WTC11 (cell line): ENCODE results near the gene ACTN1. TPM values are rescaled to one million over a fixed set of nuclear protein-coding genes. Genes with fewer than 3 reads are reported as not detected.
A peak's percentile ranks its signal among the peaks of the same experiment; 100 is the strongest.

Source experiments
- AR ChIP-seq: fragments of 250-450 bp; sonication (Bioruptor Pico); IDR thresholded peaks from 2 replicates; pipeline ENCODE4 v1.9.0; 2021; ENCODE audit warnings: mild to moderate bottlenecking
- ARID4B ChIP-seq: sonication (generic); formaldehyde crosslinking; IDR thresholded peaks from 2 replicates; pipeline ENCODE4 v1.8.0; 2023; ENCODE audit warnings: missing genetic modification reagents, mild to moderate bottlenecking, borderline replicate concordance
- ATF6 ChIP-seq: sonication (generic); formaldehyde crosslinking; IDR thresholded peaks from 2 replicates; pipeline ENCODE4 v1.8.1; 2023; ENCODE audit warnings: mild to moderate bottlenecking, missing genetic modification reagents
- CREB1 ChIP-seq: sonication (generic); formaldehyde crosslinking; IDR thresholded peaks from 2 replicates; pipeline ENCODE4 v1.8.0; 2023; ENCODE audit warnings: mild to moderate bottlenecking, missing genetic modification reagents
- E2F5 ChIP-seq: sonication (generic); formaldehyde crosslinking; IDR thresholded peaks from 2 replicates; pipeline ENCODE4 v1.8.1; 2022; ENCODE audit warnings: mild to moderate bottlenecking, moderate library complexity, missing genetic modification reagents
- FOXP1 ChIP-seq: sonication (generic); formaldehyde crosslinking; IDR thresholded peaks from 2 replicates; pipeline ENCODE4 v1.8.0; 2022; ENCODE audit warnings: missing genetic modification reagents, mild to moderate bottlenecking, moderate library complexity, borderline replicate concordance
- GTF2I ChIP-seq: fragments of 250-450 bp; sonication (Bioruptor Pico); conservative IDR thresholded peaks from 2 replicates; pipeline ENCODE4 v1.4.0; 2021; ENCODE audit warnings: mild to moderate bottlenecking
- HMGXB4 ChIP-seq: sonication (generic); formaldehyde crosslinking; IDR thresholded peaks from 2 replicates; pipeline ENCODE4 v1.8.1; 2023; ENCODE audit warnings: mild to moderate bottlenecking, moderate library complexity, missing genetic modification reagents
- JUN ChIP-seq: sonication (generic); formaldehyde crosslinking; IDR thresholded peaks from 2 replicates; pipeline ENCODE4 v1.8.0; 2023; ENCODE audit warnings: mild to moderate bottlenecking, missing genetic modification reagents
- MAX ChIP-seq: sonication (generic); formaldehyde crosslinking; IDR thresholded peaks from 2 replicates; pipeline ENCODE4 v1.8.0; 2022; ENCODE audit warnings: mild to moderate bottlenecking, missing genetic modification reagents
- NR1H2 ChIP-seq: sonication (generic); formaldehyde crosslinking; IDR thresholded peaks from 2 replicates; pipeline ENCODE4 v1.9.0; 2021; ENCODE audit warnings: mild to moderate bottlenecking, moderate library complexity, missing genetic modification reagents
- NR2C2 ChIP-seq: sonication (generic); formaldehyde crosslinking; IDR thresholded peaks from 2 replicates; pipeline ENCODE4 v1.8.0; 2022; ENCODE audit warnings: mild to moderate bottlenecking, missing genetic modification reagents
- OVOL2 ChIP-seq: fragments of 250-450 bp; sonication (Bioruptor Pico); IDR thresholded peaks from 2 replicates; pipeline ENCODE4 v1.9.0; 2021; ENCODE audit warnings: mild to moderate bottlenecking, borderline replicate concordance
- TEAD4 ChIP-seq: sonication (generic); formaldehyde crosslinking; IDR thresholded peaks from 2 replicates; pipeline ENCODE4 v1.8.0; 2022; ENCODE audit warnings: mild to moderate bottlenecking, missing genetic modification reagents
- TP53 ChIP-seq: sonication (generic); formaldehyde crosslinking; IDR thresholded peaks from 2 replicates; pipeline ENCODE4 v1.8.1; 2023; ENCODE audit warnings: mild to moderate bottlenecking, missing genetic modification reagents
- USF1 ChIP-seq: sonication (generic); formaldehyde crosslinking; IDR thresholded peaks from 2 replicates; pipeline ENCODE4 v1.8.0; 2022; ENCODE audit warnings: mild to moderate bottlenecking, missing genetic modification reagents
- ZNF121 ChIP-seq: sonication (generic); formaldehyde crosslinking; IDR thresholded peaks from 2 replicates; pipeline ENCODE4 v1.8.0; 2023; ENCODE audit warnings: missing genetic modification reagents
- ZNF396 ChIP-seq: fragments of 250-450 bp; sonication (Bioruptor Pico); IDR thresholded peaks from 2 replicates; pipeline ENCODE4 v1.8.0; 2021; ENCODE audit warnings: mild to moderate bottlenecking, moderate library complexity, borderline replicate concordance
- ZNF423 ChIP-seq: fragments of 250-450 bp; sonication (Bioruptor Pico); IDR thresholded peaks from 2 replicates; pipeline ENCODE4 v2.1.2; 2022; ENCODE audit warnings: mild to moderate bottlenecking, moderate library complexity
- ZNF532 ChIP-seq: fragments of 250-450 bp; sonication (Bioruptor Pico); IDR thresholded peaks from 2 replicates; pipeline ENCODE4 v1.9.0; 2021; ENCODE audit warnings: mild to moderate bottlenecking, borderline replicate concordance
- total RNA-seq: library from RNA; stranded (reverse); gene quantifications from 3 replicates; pipeline ENCODE4 v1.2.3, GENCODE V29; 2021

ACTN1 gene
- total RNA-seq, 1 experiment from 2014 or later = 196 TPM

GRCh38 chr14:68979722-68980451, 785 bp upstream of the ACTN1 start (continued):
- TF ChIP-seq ZNF532 (CRISPR knock-in tag) (no peak), OVOL2 (CRISPR knock-in tag) (no peak), MAX (CRISPR knock-in tag) (peak; percentile 64), ARID4B (CRISPR knock-in tag) (no peak), JUN (CRISPR knock-in tag) (no peak), NR2C2 (CRISPR knock-in tag) (no peak), CREB1 (CRISPR knock-in tag) (0 out of 2 replicates have a peak, but pooled peaks have one; percentile 9), HMGXB4 (CRISPR knock-in tag) (no peak), FOXP1 (CRISPR knock-in tag) (no peak), ZNF121 (no peak), GTF2I (CRISPR knock-in tag) (no peak), NR1H2 (CRISPR knock-in tag) (no peak), ZNF396 (no peak), TP53 (no peak), AR (CRISPR knock-in tag) (no peak), E2F5 (CRISPR knock-in tag) (peak; percentile 50; the same call in 1 of the 2 replicates), USF1 (0 out of 2 replicates have a peak, but pooled peaks have one; percentile 18), ATF6 (CRISPR knock-in tag) (no peak), TEAD4 (0 out of 2 replicates have a peak, but pooled peaks have one; percentile 40), ZNF423 (CRISPR knock-in tag) (peak; percentile 20; the same call in 1 of the 2 replicates)
